ENCODE data around the gene TSC1. TPM values are rescaled to one million over a fixed set of nuclear protein-coding genes. Genes with fewer than 3 reads are reported as not detected.

TSC1 gene
- total and polyA plus RNA-seq, 10 of the 15 experiments (the other 5 are each of a cell fraction or from before 2014, with no cell fraction given): 4.0 to 48.0 (median 14.9) TPM

GRCh38 chr9:132853482-132853881 lies 90.9 kb downstream of the TSC1 start:
- H3K9ac ChIP-seq (ENCODE audit: control insufficient read depth, insufficient read depth, low read length): no peak overlapping the region
- no peak for DNase-seq (ENCODE audit: low read depth, low spot score)
- no peak for ATAC-seq
- TF ChIP-seq, protein P1, sequence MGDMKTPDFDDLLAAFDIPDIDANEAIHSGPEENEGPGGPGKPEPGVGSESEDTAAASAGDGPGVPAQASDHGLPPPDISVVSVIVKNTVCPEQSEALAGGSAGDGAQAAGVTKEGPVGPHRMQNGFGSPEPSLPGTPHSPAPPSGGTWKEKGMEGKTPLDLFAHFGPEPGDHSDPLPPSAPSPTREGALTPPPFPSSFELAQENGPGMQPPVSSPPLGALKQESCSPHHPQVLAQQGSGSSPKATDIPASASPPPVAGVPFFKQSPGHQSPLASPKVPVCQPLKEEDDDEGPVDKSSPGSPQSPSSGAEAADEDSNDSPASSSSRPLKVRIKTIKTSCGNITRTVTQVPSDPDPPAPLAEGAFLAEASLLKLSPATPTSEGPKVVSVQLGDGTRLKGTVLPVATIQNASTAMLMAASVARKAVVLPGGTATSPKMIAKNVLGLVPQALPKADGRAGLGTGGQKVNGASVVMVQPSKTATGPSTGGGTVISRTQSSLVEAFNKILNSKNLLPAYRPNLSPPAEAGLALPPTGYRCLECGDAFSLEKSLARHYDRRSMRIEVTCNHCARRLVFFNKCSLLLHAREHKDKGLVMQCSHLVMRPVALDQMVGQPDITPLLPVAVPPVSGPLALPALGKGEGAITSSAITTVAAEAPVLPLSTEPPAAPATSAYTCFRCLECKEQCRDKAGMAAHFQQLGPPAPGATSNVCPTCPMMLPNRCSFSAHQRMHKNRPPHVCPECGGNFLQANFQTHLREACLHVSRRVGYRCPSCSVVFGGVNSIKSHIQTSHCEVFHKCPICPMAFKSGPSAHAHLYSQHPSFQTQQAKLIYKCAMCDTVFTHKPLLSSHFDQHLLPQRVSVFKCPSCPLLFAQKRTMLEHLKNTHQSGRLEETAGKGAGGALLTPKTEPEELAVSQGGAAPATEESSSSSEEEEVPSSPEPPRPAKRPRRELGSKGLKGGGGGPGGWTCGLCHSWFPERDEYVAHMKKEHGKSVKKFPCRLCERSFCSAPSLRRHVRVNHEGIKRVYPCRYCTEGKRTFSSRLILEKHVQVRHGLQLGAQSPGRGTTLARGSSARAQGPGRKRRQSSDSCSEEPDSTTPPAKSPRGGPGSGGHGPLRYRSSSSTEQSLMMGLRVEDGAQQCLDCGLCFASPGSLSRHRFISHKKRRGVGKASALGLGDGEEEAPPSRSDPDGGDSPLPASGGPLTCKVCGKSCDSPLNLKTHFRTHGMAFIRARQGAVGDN (IDR thresholded peaks at IDR 0.05): no peak
- no peak for TF ChIP-seq ASH2L (IDR thresholded peaks at IDR 0.05; ENCODE audit: borderline replicate concordance, low read depth)
- TF ChIP-seq IKZF1 (conservative IDR thresholded peaks at IDR 0.05): no peak
- TF ChIP-seq ZSCAN29 (IDR thresholded peaks at IDR 0.05): no peak
- TF ChIP-seq NRF1 (conservative IDR thresholded peaks at IDR 0.05; ENCODE audit: low read depth, low read length): no peak
- TF ChIP-seq SMAD1 (IDR thresholded peaks at IDR 0.05; ENCODE audit: low read depth, partially characterized antibody): no peak
- no peak for TF ChIP-seq SREBF1 (IDR thresholded peaks at IDR 0.05; ENCODE audit: low read length)
- no peak for TF ChIP-seq NR2F1 (conservative IDR thresholded peaks at IDR 0.05)
- TF ChIP-seq CEBPZ (IDR thresholded peaks at IDR 0.05; ENCODE audit: low read depth, low read length): no peak
- TF ChIP-seq, protein P2, sequence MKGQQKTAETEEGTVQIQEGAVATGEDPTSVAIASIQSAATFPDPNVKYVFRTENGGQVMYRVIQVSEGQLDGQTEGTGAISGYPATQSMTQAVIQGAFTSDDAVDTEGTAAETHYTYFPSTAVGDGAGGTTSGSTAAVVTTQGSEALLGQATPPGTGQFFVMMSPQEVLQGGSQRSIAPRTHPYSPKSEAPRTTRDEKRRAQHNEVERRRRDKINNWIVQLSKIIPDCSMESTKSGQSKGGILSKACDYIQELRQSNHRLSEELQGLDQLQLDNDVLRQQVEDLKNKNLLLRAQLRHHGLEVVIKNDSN (IDR thresholded peaks at IDR 0.05; ENCODE audit: borderline replicate concordance, extremely low read length, insufficient read depth, low read depth, low read length): no peak
- no peak for TF ChIP-seq SUPT20H (IDR thresholded peaks at IDR 0.05; ENCODE audit: borderline replicate concordance, control insufficient read depth, low read depth, low read length)
- TF ChIP-seq PAX5 (IDR thresholded peaks at IDR 0.05; ENCODE audit: borderline replicate concordance, low read depth, low read length): no peak
- TF ChIP-seq JUNB (IDR thresholded peaks at IDR 0.05): no peak
- TF ChIP-seq CEBPB (IDR thresholded peaks at IDR 0.05; ENCODE audit: borderline replicate concordance in 1 of 2, low read depth in 2 of 2, low read length in 2 of 2): no peak
- no peak for TF ChIP-seq CTCF (IDR thresholded peaks at IDR 0.05 in 2 of 3, conservative IDR thresholded peaks at IDR 0.05 in 1 of 3; ENCODE audit: control insufficient read depth in 2 of 3, extremely low read depth in 1 of 3, insufficient read depth in 1 of 3, low read depth in 3 of 3, low read length in 3 of 3)
- POLR2A ChIA-PET: no interaction called here
- no peak for FAIRE-seq
- no peak overlapping the region for H3K27ac ChIP-seq (ENCODE audit: control insufficient read depth, insufficient read depth)
- CTCF ChIA-PET: no interaction called here
- H3K4me3 ChIP-seq: no peak overlapping the region
- no peak overlapping the region for H3K4me2 ChIP-seq (ENCODE audit: control insufficient read depth, insufficient read depth)
- intact Hi-C loops (cut with micrococcal nuclease; ENCODE audit: unreplicated experiment): no loop called here
- 79% methylated on average over 3 of the region's 4 CpGs for WGBS (ENCODE audit: insufficient coverage, insufficient replicate concordance, low lambda C conversion rate, missing lambda C conversion rate)
- in situ Hi-C loops (cut with MboI): no loop called here
- no peaks in the 10 kb centered on the region for H3K4me1 ChIP-seq (ENCODE audit: control insufficient read depth, insufficient read depth, low read length)
- no TSS peak for BruUV-seq (replicated peaks)
- H4K20me1 ChIP-seq (ENCODE audit: control insufficient read depth, insufficient read depth): no peaks in the 10 kb centered on the region
- no peaks in the 10 kb centered on the region for H3K36me3 ChIP-seq (ENCODE audit: control insufficient read depth in 2 of 2, insufficient read depth in 2 of 2, low read length in 1 of 2)
- H3K9me3 ChIP-seq (replicated peaks; ENCODE audit: control insufficient read depth, insufficient read depth, low read length): no peaks in the 10 kb centered on the region
- no peaks in the 10 kb centered on the region; a peak in 1 of 4 replicates for H3K27me3 ChIP-seq (replicated peaks in 1 of 2; ENCODE audit: control insufficient read depth in 2 of 2, insufficient read depth in 2 of 2, low read length in 1 of 2)
- no peaks in the 10 kb centered on the region for H3K79me2 ChIP-seq (ENCODE audit: control insufficient read depth, insufficient read depth, low read length)
- H2AFZ ChIP-seq (ENCODE audit: control insufficient read depth, low read depth, low read length): no peak overlapping the region
- SMC1A ChIA-PET (ENCODE audit: uncharacterized antibody, unreplicated experiment): no interaction called here
- RAD21 ChIA-PET (ENCODE audit: unreplicated experiment): no interaction called here
